Stomach (tissue), 4 donors: Measurements from ENCODE around the gene RPL21.
"Not testable (repeated sequence)": the region's sequence is repeated elsewhere in the genome, so short reads cannot be mapped to it uniquely, and the experiment has no call there.

Experiments
- POLR2A ChIP-seq, 4 donors: fragments of 450-650 bp; IDR thresholded peaks; one replicate each; pipeline ENCODE4 v1.6.1; 2016; ENCODE audit warnings: antibody characterized with exemption in 4 of 4, control low read depth in 2 of 4, mild to moderate bottlenecking in 1 of 4, moderate library complexity in 1 of 4
- TF ChIP-seq, protein P1 (sequence below), 7 experiments: fragments of 450-650 bp in 4 of 7; fragments of 200-600 bp in 3 of 7; sonication (generic) in 3 of 7; IDR thresholded peaks; one replicate each; pipeline ENCODE4 v1.5.1; 2016 to 2019; ENCODE audit warnings: antibody characterized with exemption in 7 of 7, control low read depth in 2 of 7, mild to moderate bottlenecking in 1 of 7

DNA sequence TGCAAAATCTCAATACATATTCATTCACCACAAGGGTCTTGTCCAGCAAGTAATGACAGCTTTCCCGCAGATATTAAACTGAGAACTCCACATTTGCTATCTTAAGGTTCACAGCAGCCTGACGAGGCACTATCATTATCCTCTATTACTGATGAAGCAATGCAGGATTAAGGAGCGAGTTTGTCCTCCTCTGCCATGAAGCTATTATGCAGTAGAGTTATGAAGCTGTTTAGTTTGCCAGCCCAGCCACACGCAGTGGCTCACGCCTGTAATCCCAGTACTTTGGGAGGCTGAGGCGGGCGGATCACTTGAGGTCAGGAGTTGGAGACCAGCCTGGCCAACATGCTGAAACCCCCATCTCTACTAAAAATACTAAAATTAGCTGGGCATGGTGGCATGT lies 49.0 kb downstream of the RPL21 start:
- TF ChIP-seq, protein P1, sequence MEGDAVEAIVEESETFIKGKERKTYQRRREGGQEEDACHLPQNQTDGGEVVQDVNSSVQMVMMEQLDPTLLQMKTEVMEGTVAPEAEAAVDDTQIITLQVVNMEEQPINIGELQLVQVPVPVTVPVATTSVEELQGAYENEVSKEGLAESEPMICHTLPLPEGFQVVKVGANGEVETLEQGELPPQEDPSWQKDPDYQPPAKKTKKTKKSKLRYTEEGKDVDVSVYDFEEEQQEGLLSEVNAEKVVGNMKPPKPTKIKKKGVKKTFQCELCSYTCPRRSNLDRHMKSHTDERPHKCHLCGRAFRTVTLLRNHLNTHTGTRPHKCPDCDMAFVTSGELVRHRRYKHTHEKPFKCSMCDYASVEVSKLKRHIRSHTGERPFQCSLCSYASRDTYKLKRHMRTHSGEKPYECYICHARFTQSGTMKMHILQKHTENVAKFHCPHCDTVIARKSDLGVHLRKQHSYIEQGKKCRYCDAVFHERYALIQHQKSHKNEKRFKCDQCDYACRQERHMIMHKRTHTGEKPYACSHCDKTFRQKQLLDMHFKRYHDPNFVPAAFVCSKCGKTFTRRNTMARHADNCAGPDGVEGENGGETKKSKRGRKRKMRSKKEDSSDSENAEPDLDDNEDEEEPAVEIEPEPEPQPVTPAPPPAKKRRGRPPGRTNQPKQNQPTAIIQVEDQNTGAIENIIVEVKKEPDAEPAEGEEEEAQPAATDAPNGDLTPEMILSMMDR (IDR thresholded peaks at IDR 0.05) = not testable (repeated sequence)
- not testable (repeated sequence) for TF ChIP-seq POLR2A (IDR thresholded peaks at IDR 0.05)
